Fibroblast of villous mesenchyme (primary cell): Measurements from ENCODE around the gene VIPR1. TPM values are rescaled to one million over a fixed set of nuclear protein-coding genes. Genes with fewer than 3 reads are reported as not detected.

Experiments
- DNase-seq: peaks from one replicate; pipeline ENCODE4 v3.0.0-alpha.2; 2010; ENCODE audit warnings: low read depth
- H3K4me3 ChIP-seq: 2 replicates; pipeline ENCODE4 v1.5.1; 2011; ENCODE audit warnings: low read depth, mild to moderate bottlenecking, low read length
- CTCF ChIP-seq: IDR thresholded peaks from 2 replicates; pipeline ENCODE4 v1.5.1; 2012; ENCODE audit warnings: low read depth, mild to moderate bottlenecking, low read length; ENCODE audit not compliant: insufficient read depth
- small RNA-seq: library from RNA; depleted of rRNA; stranded (forward); fragments of <200 nt; gene quantifications from one replicate; pipeline ENCODE3, GENCODE V24; 2012
- total RNA-seq: library from RNA; depleted of rRNA; stranded (reverse); fragments of >200 nt; gene quantifications from 2 replicates; pipeline ENCODE4 v1.2.3, GENCODE V29; 2012

VIPR1 gene
- total RNA-seq, 1 donor = not detected

- no peak for TF ChIP-seq CTCF
- DNase-seq = no peak
These were observed 78.9 kb downstream of the VIPR1 start for GRCh38 chr3:42581400-42581708.

GRCh38 chr3:42581709-42582473, 79.4 kb downstream of the VIPR1 start, which contains the start of gene SEC22C:
Gene SEC22C (minus strand): TSS chr3:42581967. CDS start chr3:42569046, 12,921 bp downstream.
- TF ChIP-seq CTCF = peak; percentile 29
- H3K4me3 ChIP-seq = peak within 1 kb of the TSS; percentile 86
- peak; percentile 91 for DNase-seq

More at GRCh38 chr3:42581400-42581708, 78.9 kb downstream of the VIPR1 start:
- H3K4me3 ChIP-seq = peak overlapping the region; percentile 86

- TF ChIP-seq CTCF = no peak
- no peak for DNase-seq
- peak overlapping the region; percentile 86 for H3K4me3 ChIP-seq
These were observed 80.1 kb downstream of the VIPR1 start for GRCh38 chr3:42582474-42583070.

Small RNAs within 50 kb of the gene (small RNA-seq; reads per million reads assigned to genes)
- not detected for gene AC092047.1

Other genes starting within 250 kb of the VIPR1 start
- not detected in 2 replicates for gene CCK, start 236.5 kb upstream of the VIPR1 start, total RNA-seq
- gene LYZL4, start 92.0 kb upstream of the VIPR1 start, total RNA-seq = not detected in 2 replicates
- 69.3 and 78.6 TPM in 2 replicates for gene SEC22C, start 79.3 kb downstream of the VIPR1 start, total RNA-seq
- 10.3 and 24.6 TPM in 2 replicates for gene SS18L2, start 88.2 kb downstream of the VIPR1 start, total RNA-seq
- gene NKTR, start 98.0 kb downstream of the VIPR1 start, total RNA-seq = 69.6 and 82.9 TPM in 2 replicates
- 25.4 and 25.9 TPM in 2 replicates for gene ZBTB47, start 151.1 kb downstream of the VIPR1 start, total RNA-seq
- gene KLHL40, start 182.9 kb downstream of the VIPR1 start, total RNA-seq = not detected in 2 replicates
- gene HHATL, start 200.2 kb downstream of the VIPR1 start, total RNA-seq = not detected in 2 replicates